KOPT-K1 (cell line): ENCODE results near the gene LACTB.
"Not testable (repeated sequence)": the region's sequence is repeated elsewhere in the genome, so short reads cannot be mapped to it uniquely, and the experiment has no call there.

Experiments
- H3K27ac ChIP-seq: fragments of 200-600 bp; sonication (generic); 2 replicates; pipeline ENCODE4 v1.5.1; 2016; ENCODE audit warnings: antibody characterized with exemption, mild to moderate bottlenecking, low read depth, low read length; ENCODE audit not compliant: poor library complexity, severe bottlenecking
- H3K36me3 ChIP-seq: fragments of 200-600 bp; sonication (generic); 2 replicates; pipeline ENCODE4 v1.5.1; 2017; ENCODE audit warnings: antibody characterized with exemption, mild to moderate bottlenecking, low read length, moderate library complexity; ENCODE audit not compliant: insufficient read depth
- H3K9me3 ChIP-seq: fragments of 200-600 bp; sonication (generic); 2 replicates; pipeline ENCODE4 v1.5.1; 2017; ENCODE audit warnings: antibody characterized with exemption, low read length, mild to moderate bottlenecking; ENCODE audit not compliant: insufficient read depth, poor library complexity, severe bottlenecking

The LACTB gene

GRCh38 chr15:63084806-63085205 is 36.9 kb upstream of the LACTB start:
- H3K27ac ChIP-seq: no peak overlapping the region
- H3K9me3 ChIP-seq: no peaks in the 10 kb centered on the region
- no peaks in the 10 kb centered on the region for H3K36me3 ChIP-seq

- Histone ChIP-seq H3K9me3 (no peaks in the 10 kb centered on the region), H3K36me3 (no peaks in the 10 kb centered on the region), H3K27ac (no peak overlapping the region)
Observed at GRCh38 chr15:63085289-63085688, 36.4 kb upstream of the LACTB start.

GRCh38 chr15:63086271-63086670 is 35.4 kb upstream of the LACTB start:
- no peaks in the 10 kb centered on the region for H3K9me3 ChIP-seq
- H3K36me3 ChIP-seq: no peaks in the 10 kb centered on the region
- no peak overlapping the region for H3K27ac ChIP-seq

GRCh38 chr15:63086947-63087346 is 34.7 kb upstream of the LACTB start:
- Histone ChIP-seq H3K36me3 (no peaks in the 10 kb centered on the region), H3K9me3 (no peaks in the 10 kb centered on the region), H3K27ac (no peak overlapping the region)

- Histone ChIP-seq H3K27ac (no peak overlapping the region), H3K9me3 (no peaks in the 10 kb centered on the region), H3K36me3 (no peaks in the 10 kb centered on the region)
Observed at GRCh38 chr15:63088533-63089245, 33.0 kb upstream of the LACTB start.

GRCh38 chr15:63089260-63090043 is 32.2 kb upstream of the LACTB start:
- Histone ChIP-seq H3K27ac (no peak overlapping the region), H3K9me3 (no peaks in the 10 kb centered on the region), H3K36me3 (no peaks in the 10 kb centered on the region)

- H3K36me3 ChIP-seq: no peaks in the 10 kb centered on the region
- no peak overlapping the region for H3K27ac ChIP-seq
- no peaks in the 10 kb centered on the region for H3K9me3 ChIP-seq
Observed at GRCh38 chr15:63090472-63090871, 31.2 kb upstream of the LACTB start.

- no peak overlapping the region for H3K27ac ChIP-seq
Observed at GRCh38 chr15:63090887-63091286, 30.8 kb upstream of the LACTB start.

GRCh38 chr15:63091679-63092446 is 29.8 kb upstream of the LACTB start:
- Histone ChIP-seq H3K36me3 (no peaks in the 10 kb centered on the region), H3K9me3 (no peaks in the 10 kb centered on the region), H3K27ac (no peak overlapping the region)

More at GRCh38 chr15:63090887-63091286, 30.8 kb upstream of the LACTB start:
- Histone ChIP-seq H3K9me3 (no peaks in the 10 kb centered on the region), H3K36me3 (no peaks in the 10 kb centered on the region)

- Histone ChIP-seq H3K36me3 (no peaks in the 10 kb centered on the region), H3K9me3 (no peaks in the 10 kb centered on the region), H3K27ac (no peak overlapping the region)
Observed at GRCh38 chr15:63093486-63094205, 28.0 kb upstream of the LACTB start.

GRCh38 chr15:63094495-63094931 is 27.1 kb upstream of the LACTB start:
- H3K36me3 ChIP-seq: no peaks in the 10 kb centered on the region
- H3K27ac ChIP-seq: no peak overlapping the region
- no peaks in the 10 kb centered on the region for H3K9me3 ChIP-seq

GRCh38 chr15:63096178-63096577 is 25.5 kb upstream of the LACTB start:
- Histone ChIP-seq H3K27ac (no peak overlapping the region), H3K36me3 (no peaks in the 10 kb centered on the region), H3K9me3 (no peaks in the 10 kb centered on the region)

- H3K27ac ChIP-seq, H3K9me3 ChIP-seq, H3K36me3 ChIP-seq: not testable (repeated sequence)
Observed at GRCh38 chr15:63098901-63099300, 22.8 kb upstream of the LACTB start.

GRCh38 chr15:63099581-63099980 is 22.1 kb upstream of the LACTB start:
- H3K36me3 ChIP-seq, H3K27ac ChIP-seq, H3K9me3 ChIP-seq: not testable (repeated sequence)

GRCh38 chr15:63103416-63103815 is 18.2 kb upstream of the LACTB start:
- H3K9me3 ChIP-seq: peaks cover 8% of the 10 kb centered on the region
- no peak overlapping the region for H3K27ac ChIP-seq
- no peaks in the 10 kb centered on the region for H3K36me3 ChIP-seq
